ENCODE data around the gene LONRF3.

The LONRF3 gene

DNA sequence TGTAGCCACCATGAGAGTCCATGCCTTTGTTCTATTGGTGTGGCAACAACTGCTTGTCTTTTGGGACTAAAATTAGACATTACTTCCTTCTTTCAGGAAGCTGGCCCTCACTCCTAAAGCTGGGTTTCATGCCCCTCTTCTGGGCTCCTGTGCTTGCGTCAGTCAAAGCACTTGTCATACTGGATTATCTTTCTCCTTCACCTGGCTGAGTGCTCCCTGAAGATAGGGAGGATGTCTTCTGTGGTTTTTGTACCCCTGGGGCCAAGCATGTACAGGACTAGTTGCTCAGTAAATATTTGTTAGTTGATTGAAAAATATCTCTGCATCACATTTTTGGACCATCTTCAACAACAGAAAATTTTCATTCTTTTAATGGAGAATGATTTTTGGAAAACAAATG is 26.1 kb upstream of the LONRF3 start:
- no peak overlapping the region for H3K4me3 ChIP-seq (ENCODE audit: low read depth, low read length)
- in situ Hi-C loops (cut with HindIII; ENCODE audit: low sequenced_read_pairs) = no loop called here
- TF ChIP-seq, protein P1, sequence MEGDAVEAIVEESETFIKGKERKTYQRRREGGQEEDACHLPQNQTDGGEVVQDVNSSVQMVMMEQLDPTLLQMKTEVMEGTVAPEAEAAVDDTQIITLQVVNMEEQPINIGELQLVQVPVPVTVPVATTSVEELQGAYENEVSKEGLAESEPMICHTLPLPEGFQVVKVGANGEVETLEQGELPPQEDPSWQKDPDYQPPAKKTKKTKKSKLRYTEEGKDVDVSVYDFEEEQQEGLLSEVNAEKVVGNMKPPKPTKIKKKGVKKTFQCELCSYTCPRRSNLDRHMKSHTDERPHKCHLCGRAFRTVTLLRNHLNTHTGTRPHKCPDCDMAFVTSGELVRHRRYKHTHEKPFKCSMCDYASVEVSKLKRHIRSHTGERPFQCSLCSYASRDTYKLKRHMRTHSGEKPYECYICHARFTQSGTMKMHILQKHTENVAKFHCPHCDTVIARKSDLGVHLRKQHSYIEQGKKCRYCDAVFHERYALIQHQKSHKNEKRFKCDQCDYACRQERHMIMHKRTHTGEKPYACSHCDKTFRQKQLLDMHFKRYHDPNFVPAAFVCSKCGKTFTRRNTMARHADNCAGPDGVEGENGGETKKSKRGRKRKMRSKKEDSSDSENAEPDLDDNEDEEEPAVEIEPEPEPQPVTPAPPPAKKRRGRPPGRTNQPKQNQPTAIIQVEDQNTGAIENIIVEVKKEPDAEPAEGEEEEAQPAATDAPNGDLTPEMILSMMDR (IDR thresholded peaks at IDR 0.05; ENCODE audit: low read depth, low read length, missing control alignments) = no peak
- DNase-seq (ENCODE audit: low read depth) = no peak

DNA sequence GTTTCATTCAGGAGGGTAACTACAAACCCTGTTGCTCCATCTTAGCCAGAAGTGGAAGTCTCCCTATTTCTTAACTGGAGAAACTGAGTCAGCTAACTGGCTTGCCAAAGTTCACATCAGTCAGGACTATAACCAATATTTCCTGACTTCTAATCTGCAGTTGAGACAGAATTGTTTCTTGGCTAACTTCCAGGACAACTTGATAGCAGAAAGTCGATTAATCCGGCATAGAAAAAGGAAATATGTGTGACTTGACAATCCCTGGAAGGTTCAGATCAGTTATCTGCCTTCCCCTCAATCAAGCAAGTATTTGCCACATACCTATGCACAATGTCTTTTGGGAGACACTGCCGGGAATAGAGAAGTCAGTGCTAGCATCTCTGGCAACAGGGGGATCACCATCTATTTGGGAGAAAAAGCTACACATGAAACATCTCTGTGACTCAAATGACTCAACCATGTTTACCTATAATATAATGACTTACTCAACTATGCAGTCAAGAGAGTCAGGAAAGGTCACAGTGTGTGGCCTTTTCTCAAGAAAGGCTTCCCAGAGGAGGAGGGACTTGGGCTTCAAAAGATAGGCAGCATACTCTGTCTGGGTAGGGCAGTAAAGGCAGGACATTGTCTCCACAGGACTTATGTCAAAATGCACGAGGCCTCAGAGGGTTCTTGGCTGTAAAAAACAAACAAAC is 12.4 kb upstream of the LONRF3 start:
- no peak overlapping the region for H3K4me3 ChIP-seq (ENCODE audit: low read depth, low read length)
- TF ChIP-seq, protein P1 (IDR thresholded peaks at IDR 0.05; ENCODE audit: low read depth, low read length, missing control alignments) = no peak
- in situ Hi-C loops (cut with HindIII; ENCODE audit: low sequenced_read_pairs) = no loop called here
- DNase-seq (ENCODE audit: low read depth) = no peak

DNA sequence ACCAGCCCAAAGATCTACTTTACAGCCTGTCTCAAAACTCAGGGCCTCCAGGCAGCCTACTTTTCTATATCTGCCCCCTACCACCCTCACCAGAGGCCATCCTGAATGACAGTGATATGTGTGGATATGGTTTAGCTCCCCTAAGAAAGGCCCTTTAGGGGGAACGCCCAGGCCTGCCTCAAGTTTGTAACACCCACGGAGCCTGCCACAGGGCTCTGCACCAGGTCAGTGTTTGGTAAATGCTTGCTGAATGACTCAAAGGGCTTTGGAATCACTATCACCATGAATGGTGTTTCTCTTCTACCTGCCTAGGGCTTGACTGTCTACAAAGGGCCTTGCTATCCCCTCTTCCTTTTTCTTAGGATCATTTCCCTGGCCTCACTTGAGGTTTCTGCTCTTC is 11.3 kb upstream of the LONRF3 start:
- TF ChIP-seq, protein P1 (IDR thresholded peaks at IDR 0.05; ENCODE audit: low read depth, low read length, missing control alignments) = no peak
- in situ Hi-C loops (cut with HindIII; ENCODE audit: low sequenced_read_pairs) = no loop called here
- H3K4me3 ChIP-seq (ENCODE audit: low read depth, low read length) = no peak overlapping the region
- DNase-seq (ENCODE audit: low read depth) = no peak

DNA sequence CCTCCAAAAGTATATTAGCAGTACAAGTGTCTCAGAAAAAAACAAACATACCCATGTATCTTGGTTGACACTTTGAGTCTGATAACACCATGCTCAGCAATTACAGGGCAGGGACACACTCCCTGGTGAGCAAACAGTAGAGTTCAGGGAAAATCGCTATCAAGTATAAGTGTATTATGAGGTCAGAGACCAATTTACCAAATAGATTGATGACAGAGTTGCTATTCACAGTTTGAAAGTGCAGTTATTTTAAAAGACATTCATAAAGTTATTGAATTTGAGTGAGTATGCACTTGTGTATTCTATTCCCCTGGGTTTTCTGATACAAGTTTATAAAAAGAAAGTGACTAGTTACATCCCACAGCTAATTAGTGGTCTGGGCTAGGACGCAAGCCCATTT is 10.2 kb upstream of the LONRF3 start:
- in situ Hi-C loops (cut with HindIII; ENCODE audit: low sequenced_read_pairs) = no loop called here
- H3K4me3 ChIP-seq (ENCODE audit: low read depth, low read length) = no peak overlapping the region
- TF ChIP-seq, protein P1 (IDR thresholded peaks at IDR 0.05; ENCODE audit: low read depth, low read length, missing control alignments) = no peak
- DNase-seq (ENCODE audit: low read depth) = no peak

DNA sequence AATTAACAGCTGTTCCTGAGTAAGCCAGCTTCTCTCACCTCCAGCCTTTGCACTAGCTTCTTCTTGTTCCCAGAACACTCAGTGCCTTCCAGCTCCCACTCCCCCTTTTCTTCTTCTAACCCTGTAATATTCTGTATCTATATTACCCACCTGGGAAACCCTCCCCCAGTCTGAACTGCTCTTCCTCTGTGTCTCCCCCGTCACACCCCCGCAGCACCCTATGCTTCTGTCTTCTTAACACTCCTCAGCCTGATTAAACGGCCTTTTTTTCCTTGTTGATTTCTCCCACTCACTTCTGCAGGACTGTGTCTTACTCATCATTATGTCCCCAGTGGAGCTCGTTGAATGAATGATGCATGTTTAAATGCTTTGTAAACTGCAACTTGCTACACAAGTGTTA is 9.0 kb upstream of the LONRF3 start:
- TF ChIP-seq, protein P1 (IDR thresholded peaks at IDR 0.05; ENCODE audit: low read depth, low read length, missing control alignments) = no peak
- no peak for DNase-seq (ENCODE audit: low read depth)
- in situ Hi-C loops (cut with HindIII; ENCODE audit: low sequenced_read_pairs) = no loop called here
- H3K4me3 ChIP-seq (ENCODE audit: low read depth, low read length) = no peak overlapping the region

DNA sequence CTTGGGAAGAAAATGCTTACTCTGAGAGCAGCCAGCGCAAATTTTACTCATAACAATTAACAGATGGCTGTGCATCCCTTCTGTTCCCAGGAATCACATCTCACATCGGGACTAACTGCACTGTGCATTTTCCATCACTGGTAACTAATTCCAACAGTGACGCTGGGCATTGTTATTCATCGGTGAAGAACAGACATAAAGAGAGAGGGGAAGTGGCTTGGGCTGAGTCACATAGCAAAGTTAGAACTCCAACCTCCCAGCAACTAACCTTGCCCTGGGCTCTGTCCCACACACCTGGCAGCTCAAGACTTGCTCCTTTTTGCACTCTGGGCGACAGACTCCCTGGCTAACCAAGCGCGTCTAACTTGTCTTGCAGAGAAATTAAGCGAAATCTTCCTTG is 6.4 kb upstream of the LONRF3 start:
- TF ChIP-seq, protein P1 (IDR thresholded peaks at IDR 0.05; ENCODE audit: low read depth, low read length, missing control alignments) = no peak
- H3K4me3 ChIP-seq (ENCODE audit: low read depth, low read length) = no peak overlapping the region
- no peak for DNase-seq (ENCODE audit: low read depth)
- in situ Hi-C loops (cut with HindIII; ENCODE audit: low sequenced_read_pairs) = no loop called here
